HG03175 (cell line): Measurements from ENCODE around the gene FAM167B.

ENCODE experiments used
- ATAC-seq: cut with Tn5 transposase; IDR thresholded peaks from one replicate; pipeline ENCODE4 v1.9.1; 2021; ENCODE audit warnings: mild to moderate bottlenecking, moderate library complexity; ENCODE audit not compliant: unreplicated experiment

FAM167B gene

DNA sequence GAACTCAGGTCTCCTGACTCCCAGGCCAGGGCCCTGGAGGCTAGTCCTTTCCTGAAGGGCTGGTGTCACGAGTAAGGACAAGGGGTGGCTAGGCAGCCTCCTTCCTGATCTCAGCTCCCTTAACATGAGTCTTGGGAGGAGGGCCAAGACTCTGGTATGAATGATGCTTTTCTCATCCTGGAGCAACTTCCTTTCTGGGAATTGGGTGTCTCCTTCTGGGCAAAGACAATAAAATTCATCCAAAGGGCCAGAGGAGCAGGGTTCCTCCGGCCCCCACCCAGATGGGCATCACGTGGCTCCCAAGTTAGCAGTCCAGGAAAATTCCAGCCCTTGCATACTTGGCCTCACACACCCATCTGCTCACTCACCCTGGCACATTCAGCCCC is at the start of gene FAM167B:
TSS of gene FAM167B (plus strand) at position 335 of the 386 bp plus-strand sequence. CDS start 200 bp downstream, outside the sequence.
- no peak for ATAC-seq

- ATAC-seq = no peak
Observed at GRCh38 chr1:32197837-32198236, 49.2 kb upstream of the FAM167B start.

GRCh38 chr1:32198237-32199042 is 48.6 kb upstream of the FAM167B start:
- no peak for ATAC-seq

GRCh38 chr1:32199043-32199716 is 47.8 kb upstream of the FAM167B start:
- ATAC-seq = no peak

DNA sequence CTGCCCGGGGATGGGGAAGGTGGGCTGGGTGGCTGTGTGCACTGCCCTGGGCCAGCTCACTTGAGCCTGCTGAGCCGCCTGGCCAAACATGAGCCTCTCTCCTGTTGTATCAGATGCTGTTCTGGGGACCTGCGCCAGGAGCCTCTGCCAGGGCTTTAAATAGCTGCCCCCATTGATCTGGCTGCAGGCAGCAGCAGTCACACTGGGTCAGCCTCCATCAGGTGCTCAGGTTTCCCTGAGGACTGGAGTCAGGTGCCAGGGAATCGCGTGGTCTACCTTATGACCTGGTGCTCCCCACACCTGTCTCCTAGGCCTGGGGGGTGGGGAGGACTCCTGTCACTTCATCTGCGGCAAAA is 47.3 kb upstream of the FAM167B start:
- no peak for ATAC-seq

DNA sequence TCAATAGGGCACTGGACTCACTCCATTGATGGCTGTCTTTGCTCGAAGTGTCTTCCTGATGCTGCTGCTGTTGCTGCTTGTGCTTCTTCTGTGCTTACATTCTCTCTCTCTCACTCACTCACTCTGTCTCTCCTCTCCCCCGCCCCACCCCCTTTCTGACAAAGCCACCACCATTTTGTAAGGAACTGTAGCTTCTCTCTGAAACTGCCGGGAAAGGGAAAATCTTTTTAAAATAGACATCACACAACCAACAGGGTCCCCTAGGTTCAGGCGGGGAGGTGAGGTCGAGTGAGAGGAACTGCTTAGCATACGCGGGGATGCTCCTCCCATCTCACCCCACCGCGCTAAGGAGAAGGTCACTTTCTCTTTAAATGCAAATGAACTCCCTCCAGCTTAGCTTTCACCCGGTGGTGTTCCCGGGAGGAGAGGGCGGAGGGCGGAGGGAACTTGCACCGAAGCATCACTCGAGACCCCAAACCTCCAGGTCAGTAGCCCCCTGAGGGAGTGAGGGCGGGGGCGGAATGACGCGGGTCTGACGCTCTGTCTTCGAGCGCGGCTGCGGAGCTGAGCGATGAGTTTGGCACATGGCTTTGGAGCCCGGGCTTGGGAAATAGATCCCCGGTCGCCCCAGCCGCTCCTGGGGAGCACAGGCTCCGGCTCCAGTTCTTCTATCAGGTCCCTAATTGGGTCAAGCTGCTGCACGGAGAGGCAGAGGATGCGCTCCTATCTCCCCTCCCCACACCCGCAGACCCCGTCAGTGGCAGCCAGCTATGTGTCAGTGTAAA is 46.6 kb upstream of the FAM167B start, which contains the start of gene CCDC28B:
TSS of gene CCDC28B (plus strand) at position 370 of the 785 bp plus-strand sequence. CDS start 1,341 bp downstream, outside the sequence.
- no peak for ATAC-seq

GRCh38 chr1:32201011-32201855 is 45.8 kb upstream of the FAM167B start:
- peak; percentile 34 for ATAC-seq

- ATAC-seq = no peak
Observed at GRCh38 chr1:32204943-32205361, 42.1 kb upstream of the FAM167B start.

DNA sequence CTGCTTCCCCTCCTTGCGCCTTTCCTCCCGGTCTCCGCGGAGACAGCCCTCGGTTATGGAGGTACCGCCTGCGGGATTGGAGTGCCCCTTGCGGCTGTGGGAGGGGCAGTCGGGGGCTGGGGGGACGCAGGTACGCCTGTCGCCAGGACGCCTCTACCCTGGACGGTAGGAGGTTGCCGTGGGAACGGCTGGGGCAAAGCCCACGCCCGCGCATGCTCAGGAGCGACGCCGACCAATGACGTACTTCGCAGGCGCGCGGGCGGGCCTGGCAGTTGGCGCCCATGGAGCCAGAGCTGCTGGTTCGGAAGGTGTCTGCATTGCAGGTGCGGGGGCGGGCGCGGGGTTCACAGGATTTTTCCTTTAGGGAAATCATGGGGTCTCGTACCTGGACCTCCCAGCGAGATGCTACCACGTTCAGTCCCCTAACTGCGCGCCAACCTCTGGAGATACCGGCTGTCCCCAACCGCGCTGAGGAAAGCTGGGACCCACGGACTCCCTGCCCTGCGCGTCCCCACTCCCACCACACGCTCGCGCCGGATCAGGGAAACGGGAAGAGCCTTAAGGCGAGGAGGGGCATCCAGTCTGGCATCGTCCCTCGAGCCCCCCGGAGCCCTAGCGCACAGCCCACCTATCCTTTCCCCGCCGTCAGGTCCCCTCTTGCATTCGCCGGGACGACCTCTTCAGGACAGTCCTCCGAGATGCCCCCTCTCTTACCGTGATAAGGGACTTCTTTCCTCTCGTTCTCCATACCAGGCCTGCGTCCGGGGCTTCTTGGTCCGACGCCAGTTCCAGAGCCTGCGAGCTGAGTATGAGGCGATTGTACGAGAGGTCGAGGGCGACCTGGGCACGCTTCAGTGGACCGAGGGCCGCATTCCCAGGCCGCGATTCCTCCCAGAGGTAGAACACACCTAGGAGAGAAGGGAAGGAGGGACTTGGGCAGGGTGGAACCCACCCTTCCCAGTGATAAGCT is 41.3 kb upstream of the FAM167B start, which contains the start of gene IQCC:
TSS of gene IQCC (plus strand) at position 271 of the 970 bp plus-strand sequence. CDS start at position 282, 11 bp downstream.
- peak; percentile 50 for ATAC-seq

GRCh38 chr1:32208469-32208868 is 38.6 kb upstream of the FAM167B start:
- ATAC-seq = no peak

DNA sequence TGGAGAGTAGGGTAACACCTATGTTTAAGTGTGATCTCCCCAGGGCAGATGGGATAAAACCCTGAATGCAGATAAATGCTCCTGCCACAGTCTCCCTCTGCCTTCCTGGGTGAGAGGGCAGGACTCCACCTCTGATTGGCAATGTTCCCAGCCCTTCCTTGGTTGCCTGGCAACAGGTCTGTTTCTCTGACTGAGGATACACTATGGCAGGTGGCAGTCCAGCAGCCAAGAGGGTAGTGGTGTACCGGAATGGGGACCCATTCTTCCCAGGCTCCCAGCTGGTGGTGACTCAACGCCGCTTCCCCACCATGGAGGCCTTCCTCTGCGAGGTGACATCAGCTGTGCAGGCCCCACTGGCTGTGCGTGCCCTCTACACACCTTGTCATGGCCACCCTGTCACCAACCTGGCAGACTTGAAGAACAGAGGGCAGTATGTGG is 38.1 kb upstream of the FAM167B start, which contains the start of gene DCDC2B:
TSS of gene DCDC2B (plus strand) at position 199 of the 438 bp plus-strand sequence. CDS start at position 204, 5 bp downstream.
- no peak for ATAC-seq

DNA sequence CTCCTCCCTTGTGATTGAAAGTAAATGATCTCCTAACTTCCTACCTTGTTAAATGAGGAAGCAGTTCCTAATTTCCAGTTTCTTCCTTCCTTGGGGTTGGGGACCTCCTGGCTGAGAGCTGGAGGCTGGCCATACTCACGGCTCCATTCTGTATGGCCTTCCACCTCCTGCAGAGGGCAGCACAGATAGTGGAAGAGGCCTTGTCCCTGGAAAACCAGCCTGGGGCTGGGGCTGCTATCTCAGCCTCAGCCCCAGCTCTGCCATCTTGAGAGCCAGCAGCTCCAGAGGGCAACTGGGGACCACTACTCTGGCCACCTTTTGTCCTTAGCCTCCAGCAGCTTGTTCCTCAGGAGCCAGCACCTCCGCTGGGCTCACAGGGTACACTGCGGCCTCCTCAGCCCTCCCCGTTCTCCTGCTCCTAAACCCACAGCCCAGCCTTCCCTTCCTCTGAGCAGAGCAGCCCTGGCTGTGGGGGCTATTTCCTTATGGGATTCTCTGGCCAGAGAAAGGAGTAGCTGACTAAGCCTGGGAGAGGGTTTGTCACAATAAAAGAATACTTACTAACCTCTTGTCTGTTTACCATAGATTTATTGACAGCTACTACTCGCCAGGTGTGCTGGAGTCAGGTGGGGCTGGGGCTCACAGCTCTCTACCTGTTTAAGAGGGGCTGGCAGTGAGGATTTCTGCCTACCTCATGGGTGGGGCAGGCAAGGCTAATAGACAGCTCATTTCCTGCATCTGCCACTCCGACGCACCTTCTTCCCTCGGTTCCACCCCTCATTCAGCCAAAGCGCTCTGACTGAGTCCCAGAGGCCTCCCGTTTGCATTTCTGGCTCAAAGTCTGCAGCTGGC is 31.2 kb upstream of the FAM167B start:
- ATAC-seq = no peak

- no peak for ATAC-seq
Observed at GRCh38 chr1:32216566-32216965, 30.5 kb upstream of the FAM167B start.

- ATAC-seq = no peak
Observed at GRCh38 chr1:32219022-32219421, 28.0 kb upstream of the FAM167B start.

DNA sequence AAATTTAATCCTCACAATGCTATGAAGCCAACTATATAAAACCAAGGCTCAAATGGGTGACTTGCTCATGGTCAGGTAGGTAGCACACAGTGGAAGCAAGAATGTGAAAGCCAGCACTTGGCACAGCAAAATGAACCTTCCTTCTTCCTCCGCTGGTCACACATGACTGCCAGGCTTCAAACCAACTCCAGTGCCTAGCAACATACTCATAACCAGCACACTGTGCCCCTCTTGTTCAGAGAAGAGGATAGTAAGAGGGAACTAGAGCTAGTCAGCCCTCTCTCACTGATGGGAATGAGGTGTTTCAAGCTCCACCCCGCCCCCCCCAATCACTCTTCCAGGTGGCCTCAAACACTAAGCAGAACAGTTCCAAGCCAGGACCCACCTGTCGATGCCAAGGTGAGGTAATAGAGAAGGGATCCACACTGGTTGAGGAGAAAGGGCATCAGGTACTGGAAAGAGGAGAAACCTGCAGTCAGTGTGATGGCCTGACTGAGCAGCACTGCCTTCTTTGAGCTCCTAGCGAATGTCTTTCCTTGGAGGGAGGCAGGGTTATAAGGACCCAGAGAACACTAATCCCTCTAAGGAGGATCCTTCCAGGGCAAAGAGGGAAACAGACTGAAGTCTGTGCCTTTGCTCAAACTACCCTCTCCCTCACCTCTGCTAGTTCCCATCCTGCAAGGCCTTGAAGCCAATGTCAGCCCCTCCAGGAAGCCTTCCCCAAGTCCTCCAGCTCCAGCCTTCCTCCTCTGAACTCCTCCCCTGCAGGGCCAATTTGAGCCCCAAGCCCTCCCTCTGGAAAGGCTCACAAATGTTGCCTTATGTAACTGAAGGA is 26.1 kb upstream of the FAM167B start:
- ATAC-seq = no peak

GRCh38 chr1:32221581-32221979 is 25.4 kb upstream of the FAM167B start:
- ATAC-seq = no peak
